HUES48 (cell line): Measurements from ENCODE around the gene RPS6KL1.

Experiments
- H3K27ac ChIP-seq: one replicate; pipeline ENCODE4 v1.7.0; 2013; ENCODE audit warnings: low read depth, low read length, inconsistent platforms
- H3K27me3 ChIP-seq: 2 replicates; pipeline ENCODE4 v1.6.1; 2013; ENCODE audit warnings: mild to moderate bottlenecking, low read length; ENCODE audit not compliant: control insufficient read depth, insufficient read depth
- H3K36me3 ChIP-seq: 2 replicates; pipeline ENCODE4 v1.6.1; 2013; ENCODE audit warnings: low read length; ENCODE audit not compliant: control insufficient read depth, insufficient read depth
- H3K4me1 ChIP-seq: 2 replicates; pipeline ENCODE4 v1.6.1; 2013; ENCODE audit warnings: mild to moderate bottlenecking, low read length; ENCODE audit not compliant: control insufficient read depth, insufficient read depth
- H3K4me3 ChIP-seq: 2 replicates; pipeline ENCODE4 v1.5.1; 2013; ENCODE audit warnings: mild to moderate bottlenecking, low read depth, low read length
- H3K9ac ChIP-seq: 2 replicates; pipeline ENCODE4 v1.6.1; 2013; ENCODE audit warnings: mild to moderate bottlenecking, low read depth, low read length, moderate library complexity
- H3K9me3 ChIP-seq: 2 replicates; pipeline ENCODE4 v1.6.1; 2013; ENCODE audit warnings: low read length; ENCODE audit not compliant: control insufficient read depth, insufficient read depth

RPS6KL1 gene

GRCh38 chr14:74909501-74909900 lies 13.6 kb downstream of the RPS6KL1 start:
- Histone ChIP-seq H3K27ac (no peak overlapping the region), H3K9ac (no peak overlapping the region), H3K4me3 (no peak overlapping the region), H3K27me3 (no peaks in the 10 kb centered on the region), H3K36me3 (peaks cover 7% of the 10 kb centered on the region), H3K4me1 (no peaks in the 10 kb centered on the region), H3K9me3 (no peaks in the 10 kb centered on the region)

- H3K9ac ChIP-seq = no peak overlapping the region
- peaks cover 13% of the 10 kb centered on the region for H3K36me3 ChIP-seq
- H3K27ac ChIP-seq = no peak overlapping the region
- no peak overlapping the region for H3K4me3 ChIP-seq
- no peaks in the 10 kb centered on the region for H3K9me3 ChIP-seq
- H3K27me3 ChIP-seq = no peaks in the 10 kb centered on the region
- no peaks in the 10 kb centered on the region for H3K4me1 ChIP-seq
Measured at GRCh38 chr14:74908861-74909341, 14.2 kb downstream of the RPS6KL1 start.

- no peak overlapping the region for H3K4me3 ChIP-seq
- H3K9me3 ChIP-seq = no peaks in the 10 kb centered on the region
- H3K4me1 ChIP-seq = 0 out of 2 replicates have a peak, but pooled peaks cover 3% of the 10 kb centered on the region
- H3K9ac ChIP-seq = no peak overlapping the region
- no peaks in the 10 kb centered on the region for H3K27me3 ChIP-seq
- H3K27ac ChIP-seq = no peak overlapping the region
- peaks cover 23% of the 10 kb centered on the region for H3K36me3 ChIP-seq
Measured at GRCh38 chr14:74907744-74908143, 15.3 kb downstream of the RPS6KL1 start.

- Histone ChIP-seq H3K9me3 (no peaks in the 10 kb centered on the region), H3K27me3 (no peaks in the 10 kb centered on the region), H3K4me3 (no peak overlapping the region), H3K27ac (no peak overlapping the region), H3K9ac (no peak overlapping the region), H3K36me3 (peaks cover 30% of the 10 kb centered on the region), H3K4me1 (0 out of 2 replicates have a peak, but pooled peaks cover 4% of the 10 kb centered on the region)
Measured at GRCh38 chr14:74906925-74907521, 16.0 kb downstream of the RPS6KL1 start.

GRCh38 chr14:74905595-74906142 lies 17.4 kb downstream of the RPS6KL1 start:
- Histone ChIP-seq H3K27me3 (no peaks in the 10 kb centered on the region), H3K36me3 (peaks cover 43% of the 10 kb centered on the region), H3K27ac (no peak overlapping the region), H3K4me1 (0 out of 2 replicates have a peak, but pooled peaks cover 4% of the 10 kb centered on the region), H3K9me3 (no peaks in the 10 kb centered on the region), H3K9ac (no peak overlapping the region), H3K4me3 (no peak overlapping the region)

GRCh38 chr14:74904635-74905503 lies 18.2 kb downstream of the RPS6KL1 start:
- Histone ChIP-seq H3K9ac (no peak overlapping the region), H3K27ac (no peak overlapping the region), H3K9me3 (no peaks in the 10 kb centered on the region), H3K4me3 (no peak overlapping the region), H3K4me1 (0 out of 2 replicates have a peak, but pooled peaks cover 4% of the 10 kb centered on the region), H3K27me3 (no peaks in the 10 kb centered on the region), H3K36me3 (peaks cover 51% of the 10 kb centered on the region)

DNA sequence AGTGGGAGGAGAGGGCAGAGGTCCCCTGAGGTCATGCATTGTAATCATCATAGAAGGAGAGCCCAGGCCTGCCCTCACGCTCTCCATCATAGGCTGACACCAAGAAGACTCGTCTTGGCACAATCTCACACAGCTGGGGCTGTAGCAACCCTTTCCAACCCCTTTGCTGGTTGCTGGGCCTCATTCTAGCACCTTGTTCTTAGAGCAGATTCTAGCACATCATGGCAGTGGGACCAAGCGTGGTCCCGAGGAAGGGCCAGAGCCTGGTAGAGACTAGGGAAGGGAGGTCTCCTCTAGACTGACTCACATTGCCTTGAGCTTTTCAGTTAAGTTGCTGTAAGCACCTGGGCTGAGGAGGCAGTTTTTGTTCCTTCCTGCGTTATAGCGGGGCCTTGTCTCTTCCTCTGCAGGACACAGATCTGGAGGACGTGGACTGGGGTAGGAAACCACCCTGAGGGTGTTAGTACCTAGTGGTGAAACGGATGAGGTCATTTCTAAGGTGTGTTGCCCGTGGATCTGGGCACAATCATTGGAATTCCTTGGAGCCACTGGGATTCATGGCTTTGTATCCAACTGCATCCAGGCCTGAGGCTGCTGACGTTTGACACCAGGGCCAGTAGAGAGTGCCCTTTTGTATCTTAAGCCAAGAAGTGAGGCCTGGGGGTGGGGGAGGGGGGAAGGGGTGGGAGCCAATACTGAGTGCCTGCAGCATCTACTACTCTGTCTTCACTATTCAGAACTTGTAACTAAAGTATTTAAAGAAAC lies 19.9 kb downstream of the RPS6KL1 start:
- H3K27ac ChIP-seq = no peak overlapping the region

DNA sequence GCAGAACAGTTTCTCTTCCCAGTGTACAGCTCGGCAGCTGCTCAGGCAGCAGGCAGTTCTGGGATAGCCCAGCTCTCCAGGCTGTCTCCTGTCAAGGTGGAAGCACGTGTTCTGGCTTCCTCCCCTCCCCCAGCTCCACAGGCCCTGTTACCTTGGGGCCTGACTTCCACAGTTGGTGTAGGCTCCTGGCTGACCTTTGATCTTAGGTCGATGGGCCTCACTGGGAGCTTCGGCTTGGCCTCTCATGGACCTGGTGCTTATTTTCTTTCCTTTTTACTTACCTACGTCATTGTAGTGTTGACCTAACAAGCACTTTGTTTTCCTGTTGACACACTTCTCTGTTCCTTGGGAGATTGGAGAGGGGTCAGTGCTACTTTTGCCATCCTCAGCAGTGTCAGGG lies 24.4 kb downstream of the RPS6KL1 start:
- 0 out of 2 replicates have a peak, but pooled peaks cover 4% of the 10 kb centered on the region for H3K4me1 ChIP-seq
- H3K9ac ChIP-seq = no peak overlapping the region
- no peak overlapping the region for H3K27ac ChIP-seq
- no peak overlapping the region for H3K4me3 ChIP-seq
- H3K27me3 ChIP-seq = no peaks in the 10 kb centered on the region
- no peaks in the 10 kb centered on the region for H3K9me3 ChIP-seq
- peaks cover 96% of the 10 kb centered on the region for H3K36me3 ChIP-seq

More for the DNA sequence above, 19.9 kb downstream of the RPS6KL1 start:
- Histone ChIP-seq H3K9ac (no peak overlapping the region), H3K4me1 (0 out of 2 replicates have a peak, but pooled peaks cover 4% of the 10 kb centered on the region), H3K4me3 (no peak overlapping the region), H3K36me3 (peaks cover 69% of the 10 kb centered on the region), H3K27me3 (no peaks in the 10 kb centered on the region), H3K9me3 (no peaks in the 10 kb centered on the region)

DNA sequence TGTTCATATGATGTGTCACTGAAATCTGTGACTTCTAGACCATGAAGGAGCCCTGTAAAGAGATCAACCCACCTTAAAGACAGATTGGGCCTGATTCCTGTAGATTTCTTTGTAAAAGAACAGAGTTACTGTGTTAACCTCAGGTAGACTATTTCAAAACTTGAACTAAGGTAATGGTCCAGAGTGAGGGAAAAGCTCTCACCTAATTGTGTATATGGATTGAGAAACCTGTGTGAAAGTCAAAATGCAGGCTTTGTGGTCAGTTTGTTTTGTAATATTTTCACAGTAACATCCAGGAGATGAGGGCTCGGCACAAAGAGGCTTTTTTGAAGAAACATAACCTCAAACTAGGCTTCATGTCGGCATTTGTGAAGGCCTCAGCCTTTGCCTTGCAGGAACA lies 25.0 kb downstream of the RPS6KL1 start:
- Histone ChIP-seq H3K4me3 (no peak overlapping the region), H3K27me3 (no peaks in the 10 kb centered on the region), H3K9me3 (no peaks in the 10 kb centered on the region), H3K27ac (no peak overlapping the region), H3K36me3 (peaks cover 97% of the 10 kb centered on the region), H3K4me1 (0 out of 2 replicates have a peak, but pooled peaks cover 4% of the 10 kb centered on the region), H3K9ac (no peak overlapping the region)

GRCh38 chr14:74897642-74898041 lies 25.4 kb downstream of the RPS6KL1 start:
- no peak overlapping the region for H3K9ac ChIP-seq
- no peaks in the 10 kb centered on the region for H3K27me3 ChIP-seq
- H3K27ac ChIP-seq = no peak overlapping the region
- H3K36me3 ChIP-seq = peaks cover 97% of the 10 kb centered on the region
- no peaks in the 10 kb centered on the region for H3K9me3 ChIP-seq
- H3K4me3 ChIP-seq = no peak overlapping the region
- no peaks in the 10 kb centered on the region for H3K4me1 ChIP-seq
